OCI-LY3 (cell line): ENCODE results near the gene COQ2.

Experiments
- H2AFZ ChIP-seq: fragments of 200-600, 300-600 bp; shearing (Covaris generic); 2 replicates; pipeline ENCODE4 v1.6.0; 2014; ENCODE audit warnings: antibody characterized with exemption, low read depth, low read length
- H3K27ac ChIP-seq: fragments of 200-600, 300-600 bp; sonication (generic); 2 replicates; pipeline ENCODE4 v1.5.1; 2014; ENCODE audit warnings: mild to moderate bottlenecking, low read length, moderate library complexity, mixed read lengths
- H3K27me3 ChIP-seq: fragments of 200-600, 300-600 bp; sonication (generic); 2 replicates; pipeline ENCODE4 v1.6.1; 2014; ENCODE audit warnings: low read depth, low read length, mixed read lengths
- H3K36me3 ChIP-seq: fragments of 200-600, 300-600 bp; sonication (generic); replicated peaks from 2 replicates; pipeline ENCODE3; 2014; ENCODE audit warnings: low read depth, low read length, mixed read lengths
- H3K4me1 ChIP-seq: fragments of 300-600, 200-600 bp; sonication (generic); 2 replicates; pipeline ENCODE4 v1.6.1; 2014; ENCODE audit warnings: low read length, mixed read lengths
- H3K4me2 ChIP-seq: fragments of 200-600, 300-600 bp; sonication (generic); 2 replicates; pipeline ENCODE4 v1.6.1; 2014; ENCODE audit warnings: low read length, mixed read lengths
- H3K4me3 ChIP-seq: fragments of 300-600, 200-600 bp; sonication (generic); 2 replicates; pipeline ENCODE4 v1.5.1; 2014; ENCODE audit warnings: antibody characterized with exemption, mild to moderate bottlenecking, low read length, moderate library complexity
- H3K79me2 ChIP-seq: fragments of 300-600, 200-600 bp; shearing (Covaris generic); 2 replicates; pipeline ENCODE4 v1.6.1; 2014; ENCODE audit warnings: mild to moderate bottlenecking, low read length, mixed read lengths
- H3K9ac ChIP-seq: fragments of 300-600, 200-600 bp; shearing (Covaris generic); 2 replicates; pipeline ENCODE4 v1.6.0; 2014; ENCODE audit warnings: mild to moderate bottlenecking, low read length, moderate library complexity
- H3K9me3 ChIP-seq: fragments of 200-600, 300-600 bp; shearing (Covaris generic); 2 replicates; pipeline ENCODE4 v1.6.1; 2014; ENCODE audit warnings: low read length, mixed read lengths; ENCODE audit not compliant: insufficient read depth
- H4K20me1 ChIP-seq: fragments of 200-600, 300-600 bp; sonication (generic); 2 replicates; pipeline ENCODE4 v1.6.1; 2016; ENCODE audit warnings: low read length, mixed read lengths; ENCODE audit not compliant: insufficient read depth
- EZH2phosphoT487 ChIP-seq: fragments of 200-600 bp; shearing (Covaris generic); IDR thresholded peaks from 2 replicates; pipeline ENCODE4 v1.6.1; 2018; ENCODE audit warnings: antibody characterized with exemption, mixed run types, low read depth
- TF ChIP-seq, protein P1 (sequence below): fragments of 200-600, 300-600 bp; sonication (generic); IDR thresholded peaks from 2 replicates; pipeline ENCODE4 v1.5.1; 2014; ENCODE audit warnings: antibody characterized with exemption, low read length, low read depth

Gene COQ2

GRCh38 chr4:83272900-83273299, 11.7 kb downstream of the COQ2 start:
- peaks cover 3% of the 10 kb centered on the region; the same call in 1 of the 2 replicates for H4K20me1 ChIP-seq
- H3K9ac ChIP-seq, result no peak overlapping the region; the same call in 1 of the 2 replicates
- H3K9me3 ChIP-seq, result no peaks in the 10 kb centered on the region
- no peak for TF ChIP-seq EZH2phosphoT487
- TF ChIP-seq, protein P1, sequence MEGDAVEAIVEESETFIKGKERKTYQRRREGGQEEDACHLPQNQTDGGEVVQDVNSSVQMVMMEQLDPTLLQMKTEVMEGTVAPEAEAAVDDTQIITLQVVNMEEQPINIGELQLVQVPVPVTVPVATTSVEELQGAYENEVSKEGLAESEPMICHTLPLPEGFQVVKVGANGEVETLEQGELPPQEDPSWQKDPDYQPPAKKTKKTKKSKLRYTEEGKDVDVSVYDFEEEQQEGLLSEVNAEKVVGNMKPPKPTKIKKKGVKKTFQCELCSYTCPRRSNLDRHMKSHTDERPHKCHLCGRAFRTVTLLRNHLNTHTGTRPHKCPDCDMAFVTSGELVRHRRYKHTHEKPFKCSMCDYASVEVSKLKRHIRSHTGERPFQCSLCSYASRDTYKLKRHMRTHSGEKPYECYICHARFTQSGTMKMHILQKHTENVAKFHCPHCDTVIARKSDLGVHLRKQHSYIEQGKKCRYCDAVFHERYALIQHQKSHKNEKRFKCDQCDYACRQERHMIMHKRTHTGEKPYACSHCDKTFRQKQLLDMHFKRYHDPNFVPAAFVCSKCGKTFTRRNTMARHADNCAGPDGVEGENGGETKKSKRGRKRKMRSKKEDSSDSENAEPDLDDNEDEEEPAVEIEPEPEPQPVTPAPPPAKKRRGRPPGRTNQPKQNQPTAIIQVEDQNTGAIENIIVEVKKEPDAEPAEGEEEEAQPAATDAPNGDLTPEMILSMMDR, result no peak
- peak overlapping the region; percentile 39 for H3K4me3 ChIP-seq
- peaks cover 55% of the 10 kb centered on the region for H3K4me1 ChIP-seq
- H3K36me3 ChIP-seq, result peaks cover 41% of the 10 kb centered on the region
- no peak overlapping the region for H2AFZ ChIP-seq
- H3K27me3 ChIP-seq, result no peaks in the 10 kb centered on the region
- peak overlapping the region; percentile 56 for H3K27ac ChIP-seq
- no peaks in the 10 kb centered on the region for H3K79me2 ChIP-seq
- peak overlapping the region; percentile 67 for H3K4me2 ChIP-seq

DNA sequence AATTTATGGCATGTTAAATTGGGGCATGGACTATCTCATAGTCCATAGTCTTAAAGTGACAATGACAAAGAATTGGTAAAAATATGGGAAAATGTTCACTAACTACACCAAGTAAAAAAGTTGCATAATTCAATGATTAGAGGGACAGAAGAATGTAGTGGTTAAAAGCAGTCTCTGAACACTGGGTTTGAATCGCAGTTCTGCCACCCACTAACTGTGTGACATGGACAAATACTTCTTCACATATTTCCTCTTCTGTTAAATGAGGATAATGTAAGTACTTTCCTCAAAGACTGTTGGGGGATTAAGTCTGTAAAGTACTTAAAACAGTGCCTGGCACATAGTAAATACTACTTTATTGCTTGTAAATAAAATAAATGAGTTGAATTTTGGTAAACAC, 15.3 kb downstream of the COQ2 start:
- Histone ChIP-seq H3K79me2 (no peaks in the 10 kb centered on the region), H3K9me3 (no peaks in the 10 kb centered on the region), H3K4me1 (peaks cover 59% of the 10 kb centered on the region), H3K27me3 (no peaks in the 10 kb centered on the region), H3K27ac (no peak overlapping the region), H4K20me1 (peaks cover 3% of the 10 kb centered on the region; the same call in 1 of the 2 replicates), H2AFZ (no peak overlapping the region), H3K9ac (no peak overlapping the region), H3K36me3 (peaks cover 30% of the 10 kb centered on the region), H3K4me2 (no peak overlapping the region), H3K4me3 (no peak overlapping the region)
- TF ChIP-seq EZH2phosphoT487, result no peak
- TF ChIP-seq, protein P1, result no peak

DNA sequence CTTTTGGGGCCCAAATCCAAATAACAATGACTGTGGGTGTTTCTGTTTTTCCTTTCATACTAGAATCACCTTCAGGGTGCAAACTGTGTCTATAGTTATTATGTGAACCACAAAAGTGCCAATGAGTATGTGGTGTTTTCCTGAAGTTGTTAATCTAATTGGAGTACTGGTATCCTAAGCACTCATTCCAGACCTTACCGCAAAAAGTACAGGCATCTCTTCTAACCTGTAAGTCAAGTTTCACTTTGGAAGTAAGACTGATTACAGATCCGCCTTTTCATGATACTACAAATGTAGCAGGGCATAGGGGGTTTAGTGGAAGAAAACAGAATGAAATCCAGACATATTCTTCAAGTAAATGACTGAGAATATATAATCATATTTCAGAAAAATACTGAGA, 16.1 kb downstream of the COQ2 start:
- Histone ChIP-seq H3K4me3 (no peak overlapping the region), H4K20me1 (peaks cover 3% of the 10 kb centered on the region; the same call in 1 of the 2 replicates), H3K36me3 (peaks cover 29% of the 10 kb centered on the region), H3K4me1 (peaks cover 56% of the 10 kb centered on the region), H3K9ac (no peak overlapping the region), H3K27ac (no peak overlapping the region), H3K79me2 (no peaks in the 10 kb centered on the region), H3K27me3 (no peaks in the 10 kb centered on the region), H3K4me2 (0 out of 2 replicates have a peak overlapping the region, but pooled peaks have one; percentile 25), H2AFZ (no peak overlapping the region), H3K9me3 (no peaks in the 10 kb centered on the region)
- TF ChIP-seq EZH2phosphoT487, result no peak
- TF ChIP-seq, protein P1, result no peak

GRCh38 chr4:83267830-83268475, 16.6 kb downstream of the COQ2 start:
- TF ChIP-seq, protein P1, result no peak
- TF ChIP-seq EZH2phosphoT487, result no peak
- H3K27me3 ChIP-seq, result no peaks in the 10 kb centered on the region
- H3K27ac ChIP-seq, result no peak overlapping the region
- H3K4me3 ChIP-seq, result no peak overlapping the region
- no peaks in the 10 kb centered on the region for H3K9me3 ChIP-seq
- H3K9ac ChIP-seq, result no peak overlapping the region
- H2AFZ ChIP-seq, result no peak overlapping the region
- peaks cover 34% of the 10 kb centered on the region for H3K36me3 ChIP-seq
- H3K4me1 ChIP-seq, result peaks cover 51% of the 10 kb centered on the region
- H3K79me2 ChIP-seq, result no peaks in the 10 kb centered on the region
- peak overlapping the region; percentile 25 for H3K4me2 ChIP-seq
- H4K20me1 ChIP-seq, result no peaks in the 10 kb centered on the region
